ENCODE data around the gene MIEF1.

MIEF1 gene

GRCh38 chr22:39517470-39517869 is 15.4 kb downstream of the MIEF1 start:
- DNase-seq (ENCODE audit: extremely low spot score): no peak
- CTCF ChIA-PET: interaction anchor here (1.1 to 3.6 kb wide), 3 partner anchors 16 to 77 kb away, joined by 3 to 13 read pairs (median 7); partner anchors contain the start of gene MIEF1
- POLR2A ChIA-PET: interaction anchor here (0.7 to 4.7 kb wide), 8 partner anchors 10 to 198 kb away, joined by 3 to 94 read pairs (median 8); partner anchors contain the start of genes MIEF1 and RPL3
- TF ChIP-seq BHLHE40 (IDR thresholded peaks at IDR 0.05; ENCODE audit: borderline replicate concordance) (no peak), FOXM1 (IDR thresholded peaks at IDR 0.05; ENCODE audit: borderline replicate concordance) (no peak)

- CTCF ChIA-PET: interaction anchor here (1.1 to 3.6 kb wide), 4 partner anchors 11 to 77 kb away, joined by 3 to 13 read pairs (median 6); partner anchors contain the start of gene MIEF1
- DNase-seq (ENCODE audit: extremely low spot score): no peak
- TF ChIP-seq SUZ12 (IDR thresholded peaks at IDR 0.05): no peak
- no peak for TF ChIP-seq FOXK2 (IDR thresholded peaks at IDR 0.05)
- TF ChIP-seq LEF1 (IDR thresholded peaks at IDR 0.05; ENCODE audit: borderline replicate concordance): no peak
- TF ChIP-seq ZNF384 (IDR thresholded peaks at IDR 0.05): no peak
- no peak for TF ChIP-seq BHLHE40 (IDR thresholded peaks at IDR 0.05; ENCODE audit: borderline replicate concordance)
- POLR2A ChIA-PET: interaction anchor here (0.6 to 4.7 kb wide), 8 partner anchors 9 to 200 kb away, joined by 3 to 94 read pairs (median 6); partner anchors contain the start of genes MIEF1 and RPL3
Observed at GRCh38 chr22:39518144-39518786, 16.2 kb downstream of the MIEF1 start.

GRCh38 chr22:39518996-39519680 is 17.0 kb downstream of the MIEF1 start:
- CTCF ChIA-PET: interaction anchor here (1.6 kb wide), 1 partner anchor 10 kb away, joined by 6 read pairs; no protein-coding TSS in a partner anchor
- peak; percentile 57 for DNase-seq (ENCODE audit: extremely low spot score)
- POLR2A ChIA-PET: interaction anchor here (0.6 to 4.7 kb wide), 48 partner anchors 8 to 996 kb away, joined by 3 to 94 read pairs (median 4); partner anchors contain the start of genes MIEF1, RPL3 and TAB1
- TF ChIP-seq ZNF384 (IDR thresholded peaks at IDR 0.05) (no peak), SP1 (IDR thresholded peaks at IDR 0.05) (no peak), BHLHE40 (IDR thresholded peaks at IDR 0.05; ENCODE audit: borderline replicate concordance) (no peak), FOXM1 (IDR thresholded peaks at IDR 0.05; ENCODE audit: borderline replicate concordance) (no peak), ARNT (IDR thresholded peaks at IDR 0.05) (no peak), ELF4 (IDR thresholded peaks at IDR 0.05) (no peak), FOXA1 (IDR thresholded peaks at IDR 0.05) (no peak), L3MBTL2 (conservative IDR thresholded peaks at IDR 0.05) (no peak), PKNOX1 (IDR thresholded peaks at IDR 0.05) (no peak)

GRCh38 chr22:39519681-39520225 is 17.7 kb downstream of the MIEF1 start:
- ChIA-PET POLR2A (interaction anchor here (0.5 to 4.7 kb wide), 49 partner anchors 9 to 996 kb away, joined by 3 to 94 read pairs (median 4); partner anchors contain the start of genes MIEF1, RPL3 and TAB1), CTCF (interaction anchor here (0.6 to 0.8 kb wide), 3 partner anchors 9 to 55 kb away, joined by 3 to 5 read pairs (median 4); no protein-coding TSS in a partner anchor)
- TF ChIP-seq FOXM1 (IDR thresholded peaks at IDR 0.05; ENCODE audit: borderline replicate concordance) (no peak), PKNOX1 (IDR thresholded peaks at IDR 0.05) (peak; percentile 92), FOXA1 (IDR thresholded peaks at IDR 0.05) (no peak)
- peak; percentile 96 for DNase-seq (ENCODE audit: extremely low spot score)

GRCh38 chr22:39520226-39521105 is 18.4 kb downstream of the MIEF1 start, which contains the start of gene ATF4:
Gene ATF4, plus strand, starts transcription at chr22:39520562. Its CDS starts 884 bp downstream, at chr22:39521446.
- POLR2A ChIA-PET: interaction anchor here (0.5 to 4.7 kb wide), 50 partner anchors 9 to 997 kb away, joined by 3 to 94 read pairs (median 4); partner anchors contain the start of genes MIEF1, RPL3 and TAB1

More at GRCh38 chr22:39520226-39521105, 18.4 kb downstream of the MIEF1 start, which contains the start of gene ATF4:
- CTCF ChIA-PET: interaction anchor here (0.6 to 0.8 kb wide), 3 partner anchors 9 to 56 kb away, joined by 3 to 5 read pairs (median 4); no protein-coding TSS in a partner anchor
- TF ChIP-seq FOXA1 (IDR thresholded peaks at IDR 0.05) (no peak), ELF4 (IDR thresholded peaks at IDR 0.05) (peak; percentile 93), TARDBP (IDR thresholded peaks at IDR 0.05) (peak; percentile 71; the same call in 1 of the 2 replicates), FOXM1 (IDR thresholded peaks at IDR 0.05; ENCODE audit: borderline replicate concordance) (peak; percentile 15; the same call in 1 of the 2 replicates), PKNOX1 (IDR thresholded peaks at IDR 0.05) (no peak), HDGF (IDR thresholded peaks at IDR 0.05; ENCODE audit: borderline replicate concordance) (no peak), LEF1 (IDR thresholded peaks at IDR 0.05; ENCODE audit: borderline replicate concordance) (peak; percentile 75), SP1 (IDR thresholded peaks at IDR 0.05) (no peak; the same call in 1 of the 2 replicates), L3MBTL2 (conservative IDR thresholded peaks at IDR 0.05) (peak; percentile 94), ARNT (IDR thresholded peaks at IDR 0.05) (peak; percentile 66; the same call in 1 of the 2 replicates), BHLHE40 (IDR thresholded peaks at IDR 0.05; ENCODE audit: borderline replicate concordance) (no peak), ZNF384 (IDR thresholded peaks at IDR 0.05) (no peak), SUZ12 (IDR thresholded peaks at IDR 0.05) (no peak), NFRKB (IDR thresholded peaks at IDR 0.05) (peak; percentile 100), CTBP1 (IDR thresholded peaks at IDR 0.05; ENCODE audit: borderline replicate concordance) (0 out of 2 replicates have a peak, but pooled peaks have one; percentile 53), FOXK2 (IDR thresholded peaks at IDR 0.05) (no peak)
- DNase-seq (ENCODE audit: extremely low spot score): peak; percentile 73
